HG03025 (cell line): ENCODE measurements around the gene TNS2.

ENCODE experiments used
- ATAC-seq: cut with Tn5 transposase; IDR thresholded peaks from one replicate; pipeline ENCODE4 v1.9.1; 2021; ENCODE audit warnings: mild to moderate bottlenecking, moderate library complexity; ENCODE audit not compliant: unreplicated experiment, low FRiP score

TNS2 gene

GRCh38 chr12:53039851-53040250 lies 10.0 kb upstream of the TNS2 start:
- no peak for ATAC-seq

DNA sequence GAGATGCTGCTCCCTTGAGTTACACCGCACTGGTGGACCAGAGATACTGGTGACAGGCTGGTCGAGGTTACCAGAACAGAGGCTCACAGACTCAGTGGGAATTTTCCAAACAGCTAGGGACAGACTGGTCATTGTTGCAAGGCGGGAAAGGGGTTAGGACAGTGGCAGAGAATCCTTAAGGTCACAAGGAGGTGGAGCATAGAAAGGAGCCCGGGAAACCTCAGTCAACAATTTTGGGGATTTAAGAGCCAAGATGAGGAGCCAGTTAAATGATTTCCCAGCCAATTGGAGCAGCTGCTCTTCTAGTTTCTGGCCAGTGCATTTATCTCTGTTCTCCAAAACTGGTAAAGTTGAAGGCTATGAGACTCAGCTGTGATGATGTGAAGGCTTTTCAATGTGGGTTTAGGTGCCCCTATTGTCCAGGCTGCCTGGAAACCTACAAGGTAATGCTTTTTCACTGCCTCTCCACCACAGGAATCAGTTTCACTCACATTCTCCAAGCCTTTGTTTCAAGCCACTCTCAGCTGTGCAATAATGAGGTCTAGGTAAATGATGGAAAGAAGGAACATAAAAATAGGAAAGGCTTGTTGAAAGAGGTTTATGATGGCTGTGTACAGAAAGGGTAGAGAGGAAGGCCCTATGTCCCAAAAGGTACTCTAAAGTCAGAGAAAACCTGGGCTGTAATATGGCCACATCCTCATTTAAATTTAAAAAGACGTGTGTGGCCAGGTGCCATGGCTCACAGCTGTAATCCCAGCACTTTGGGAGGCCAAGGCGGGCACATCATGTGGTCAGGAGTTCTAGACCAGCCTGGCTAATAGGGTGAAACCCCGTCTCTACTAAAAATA lies 7.0 kb upstream of the TNS2 start:
- ATAC-seq = no peak

DNA sequence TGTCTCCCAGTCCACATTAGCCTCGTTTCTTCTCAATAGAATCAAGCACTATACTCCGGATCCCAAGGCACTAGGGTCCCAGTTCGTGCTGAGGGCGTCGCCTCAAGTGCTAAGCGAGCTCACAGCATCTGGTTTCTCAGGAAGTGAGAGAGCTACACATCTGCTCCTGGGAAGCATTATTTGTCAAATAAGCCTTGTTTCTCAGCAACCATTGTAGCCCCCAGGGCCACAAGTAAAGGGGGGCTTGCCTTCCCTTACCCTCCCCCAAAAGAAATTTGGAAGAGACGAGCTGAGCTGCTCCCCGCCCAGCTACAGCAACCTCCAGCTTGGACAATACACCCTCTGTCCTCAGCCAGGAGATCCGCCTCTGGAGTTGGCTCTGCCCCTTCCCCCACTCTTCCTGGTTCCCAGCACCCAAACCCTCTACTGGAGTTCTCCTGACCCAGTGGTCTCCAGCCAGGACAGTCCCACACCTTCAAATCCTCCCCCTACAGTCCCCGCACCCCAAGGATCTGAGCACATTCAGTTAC lies 5.7 kb upstream of the TNS2 start:
- no peak for ATAC-seq

DNA sequence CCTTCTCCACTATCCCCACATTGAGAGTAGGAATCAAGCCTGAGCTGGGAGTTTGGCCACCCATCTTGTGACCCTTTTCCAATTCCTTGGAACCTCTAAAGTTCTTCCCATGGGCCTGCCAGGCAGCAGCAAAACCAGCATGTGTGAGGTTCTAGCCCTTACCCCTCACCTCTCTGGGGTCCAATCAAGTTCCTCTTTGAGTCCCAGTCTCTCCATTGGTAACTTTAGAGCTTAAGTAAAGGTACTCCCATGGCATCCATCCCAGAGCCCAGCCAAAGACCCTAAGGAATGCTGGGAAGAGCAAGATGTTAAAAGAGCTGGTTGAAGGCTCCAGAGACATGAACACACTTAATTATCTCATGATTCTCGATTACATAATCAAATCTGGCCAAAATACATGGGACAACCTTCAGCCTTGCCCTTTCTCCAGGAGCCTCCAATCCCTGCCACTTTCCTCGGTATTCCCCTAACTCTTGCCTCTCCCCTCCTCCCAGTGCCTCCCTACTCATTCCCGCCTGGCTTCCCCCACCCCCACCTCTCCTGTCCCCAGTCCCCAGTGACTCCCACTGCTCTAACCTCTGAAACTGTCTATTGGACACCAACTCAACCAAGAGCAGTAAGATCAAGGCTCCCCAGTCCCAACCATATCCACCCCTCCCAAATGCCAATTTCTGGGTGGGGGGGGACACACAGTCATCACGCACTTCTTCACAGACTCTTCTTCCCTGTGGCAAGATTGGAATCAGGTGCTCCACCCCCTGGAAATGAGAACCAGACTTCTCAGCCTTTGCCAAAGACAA lies 4.8 kb upstream of the TNS2 start:
- ATAC-seq = no peak

- no peak for ATAC-seq
Observed at GRCh38 chr12:53045696-53046045, 4.2 kb upstream of the TNS2 start.

DNA sequence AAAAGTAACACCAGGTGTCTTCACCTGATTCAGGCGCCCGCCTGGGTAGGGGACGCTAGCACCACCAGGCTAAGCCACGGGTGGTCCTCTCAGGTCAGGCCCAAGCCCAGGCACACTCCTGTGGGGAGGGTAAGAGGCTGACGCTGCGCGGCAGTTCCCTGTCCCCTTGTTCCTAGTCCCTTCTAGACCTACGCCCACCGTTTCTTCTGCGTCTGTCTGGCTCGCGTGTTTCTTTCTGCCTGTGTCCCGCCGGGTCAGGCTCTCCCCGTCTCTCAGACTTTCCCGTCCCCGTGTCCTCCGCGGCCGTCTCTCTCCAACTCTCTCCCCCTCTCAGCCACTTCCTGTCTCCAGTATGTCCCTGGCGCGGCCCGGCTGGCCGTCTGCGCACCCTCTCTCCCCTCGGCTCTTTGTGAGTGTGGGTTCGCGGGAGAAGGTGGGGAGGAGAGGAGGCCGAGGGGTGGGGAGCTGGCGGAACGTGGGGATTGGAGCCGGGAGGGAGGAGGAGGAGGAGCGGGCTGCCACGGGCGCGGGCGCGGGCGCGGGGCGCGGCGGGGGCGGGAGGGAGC lies 3.1 kb upstream of the TNS2 start:
- peak; percentile 26 for ATAC-seq

GRCh38 chr12:53047221-53048032 lies 2.4 kb upstream of the TNS2 start:
- peak; percentile 61 for ATAC-seq

DNA sequence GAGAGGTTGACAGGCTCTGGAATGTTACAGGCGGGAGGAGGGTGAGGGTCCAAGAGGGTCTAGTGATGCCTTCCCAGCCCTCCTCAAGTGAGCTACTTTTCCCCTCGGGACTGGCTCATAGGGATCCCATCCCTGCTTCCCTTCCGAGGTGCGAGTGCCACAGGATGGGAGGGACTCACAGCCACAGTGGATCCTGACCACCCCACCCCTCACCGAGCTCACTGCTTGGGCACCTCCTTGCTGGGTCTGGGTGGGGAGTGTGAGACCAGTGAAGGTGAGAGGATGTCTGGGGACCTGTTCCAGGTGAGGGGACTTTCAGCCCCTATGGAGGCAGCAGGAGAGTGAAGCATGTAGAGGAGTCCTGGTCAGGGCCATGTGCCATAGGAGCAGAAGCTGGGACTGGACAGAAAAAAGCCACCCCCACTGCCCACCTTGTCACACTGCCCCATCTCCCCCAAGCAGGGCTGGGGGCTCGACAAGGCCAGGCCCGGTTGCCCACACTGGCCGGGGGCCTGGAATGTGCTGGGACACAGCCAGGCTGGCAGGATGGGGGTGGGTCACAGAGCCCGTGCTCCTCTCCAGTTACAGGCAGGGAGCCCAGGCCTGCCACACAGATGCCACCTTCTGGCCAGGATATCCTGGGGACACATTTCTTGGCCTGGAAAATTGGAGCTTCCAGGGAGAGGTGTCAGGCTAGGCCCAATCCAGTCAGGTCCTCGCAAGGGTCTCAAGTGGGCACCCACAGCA lies 1.7 kb upstream of the TNS2 start:
- no peak for ATAC-seq

DNA sequence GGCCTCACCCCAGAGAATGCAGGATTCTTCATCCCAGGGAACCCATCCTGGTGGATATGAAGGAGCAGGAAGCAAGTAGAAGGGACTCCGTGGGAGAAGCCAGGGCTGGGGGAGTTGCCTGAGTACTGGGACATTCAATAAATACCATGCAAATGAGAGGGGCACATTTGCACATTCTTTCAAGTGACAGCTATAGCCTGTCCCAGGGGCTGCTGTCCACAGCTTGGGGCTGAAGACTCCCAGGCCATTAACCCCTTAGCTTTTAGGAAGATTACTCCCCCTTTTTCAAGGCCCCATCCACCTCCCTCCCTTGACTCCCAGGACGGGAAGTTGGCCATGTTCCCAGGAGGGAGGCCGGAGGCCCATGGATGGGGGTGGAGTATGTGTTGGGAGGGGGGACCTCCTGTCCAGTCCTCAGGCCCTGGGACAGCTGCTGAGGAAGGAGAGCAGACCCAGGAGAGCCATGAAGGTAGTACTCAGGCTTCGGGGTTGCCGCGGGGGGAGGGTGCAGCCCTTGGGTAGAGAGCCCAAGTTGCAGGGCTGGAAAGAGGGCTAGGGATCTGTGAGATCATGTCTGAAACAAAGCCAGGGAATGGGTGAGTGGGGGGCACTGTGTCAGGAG lies 974 bp upstream of the TNS2 start:
- ATAC-seq = no peak

GRCh38 chr12:53050426-53051057 lies 677 bp downstream of the TNS2 start:
- no peak for ATAC-seq

DNA sequence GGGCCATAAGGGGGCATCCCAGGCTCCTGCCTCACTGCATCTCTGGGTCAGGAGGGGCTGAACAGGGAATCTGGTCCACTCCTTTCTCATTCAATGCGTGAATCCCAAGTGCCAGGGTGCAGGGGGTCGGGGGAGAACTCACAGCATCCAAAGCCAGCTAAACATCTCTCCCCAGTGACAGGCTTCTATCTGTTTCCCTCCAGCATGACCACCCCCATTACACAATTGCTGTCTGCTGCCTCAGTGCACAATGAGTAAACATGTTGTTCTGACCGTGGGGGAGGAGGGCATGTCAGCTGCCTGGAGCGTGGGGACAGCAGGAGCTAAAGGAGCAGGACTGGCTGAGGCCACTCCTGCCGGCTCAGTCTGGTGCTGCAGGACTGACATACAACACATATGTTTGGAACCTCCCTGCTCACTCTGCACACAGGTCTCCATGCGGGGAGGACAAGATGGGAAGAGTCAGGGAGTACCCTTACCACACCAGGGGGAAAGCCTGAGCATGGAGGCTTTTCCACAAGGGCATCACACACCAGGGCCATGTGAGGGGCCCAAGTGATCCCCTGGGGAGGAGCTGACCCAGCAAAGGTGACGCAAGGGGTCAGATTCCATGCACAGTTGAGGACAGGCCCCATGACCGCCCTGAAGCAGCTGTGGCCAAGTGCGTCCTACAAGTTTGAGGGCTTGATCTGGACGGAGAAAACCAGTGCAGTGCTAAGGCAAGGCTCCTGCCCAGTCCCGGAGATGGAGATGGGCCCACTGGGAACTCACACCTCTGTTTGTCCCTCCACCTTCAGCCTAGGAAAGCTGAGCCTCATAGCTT lies 1.4 kb downstream of the TNS2 start:
- ATAC-seq = no peak

GRCh38 chr12:53051881-53052412 lies 2.1 kb downstream of the TNS2 start:
- ATAC-seq = no peak

DNA sequence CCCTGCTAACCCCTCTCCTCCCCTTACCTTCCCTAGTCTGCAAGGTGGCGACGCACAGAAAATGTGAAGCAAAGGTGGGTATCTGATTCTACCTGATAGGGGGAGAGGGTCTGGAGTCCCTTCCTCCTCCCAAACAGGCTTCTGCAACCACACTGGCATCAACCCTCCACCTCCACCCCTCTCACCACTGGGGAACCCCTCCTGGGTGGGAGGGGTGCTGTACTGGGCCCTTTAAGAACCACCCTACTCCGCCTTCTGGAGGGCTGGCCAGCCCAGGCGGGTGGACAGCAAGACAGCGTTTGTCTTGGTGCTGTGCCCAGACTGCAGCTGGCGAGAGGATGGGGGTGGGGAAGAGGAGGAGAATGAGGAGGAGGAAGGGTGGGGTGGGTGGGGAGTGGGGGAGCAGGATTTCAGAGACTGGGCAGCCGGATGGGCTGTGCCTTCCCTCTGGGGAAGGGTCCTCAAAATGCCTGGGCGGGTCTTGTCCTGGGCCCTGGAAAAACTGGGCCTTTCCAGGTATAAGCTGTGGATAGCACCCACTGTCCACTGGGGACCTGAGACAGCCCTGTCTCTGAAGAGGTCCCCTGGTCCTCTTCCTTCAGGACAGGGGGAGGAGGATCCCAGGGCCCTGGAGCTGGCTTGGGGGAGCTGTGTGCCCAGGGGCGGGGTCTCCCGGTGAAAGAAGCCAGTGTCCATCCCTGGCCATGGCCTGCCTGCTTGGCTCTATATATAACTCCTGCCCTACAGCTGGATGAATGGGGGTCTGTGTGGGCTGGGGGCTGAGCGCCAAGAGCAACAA lies 2.8 kb downstream of the TNS2 start:
- ATAC-seq = no peak

DNA sequence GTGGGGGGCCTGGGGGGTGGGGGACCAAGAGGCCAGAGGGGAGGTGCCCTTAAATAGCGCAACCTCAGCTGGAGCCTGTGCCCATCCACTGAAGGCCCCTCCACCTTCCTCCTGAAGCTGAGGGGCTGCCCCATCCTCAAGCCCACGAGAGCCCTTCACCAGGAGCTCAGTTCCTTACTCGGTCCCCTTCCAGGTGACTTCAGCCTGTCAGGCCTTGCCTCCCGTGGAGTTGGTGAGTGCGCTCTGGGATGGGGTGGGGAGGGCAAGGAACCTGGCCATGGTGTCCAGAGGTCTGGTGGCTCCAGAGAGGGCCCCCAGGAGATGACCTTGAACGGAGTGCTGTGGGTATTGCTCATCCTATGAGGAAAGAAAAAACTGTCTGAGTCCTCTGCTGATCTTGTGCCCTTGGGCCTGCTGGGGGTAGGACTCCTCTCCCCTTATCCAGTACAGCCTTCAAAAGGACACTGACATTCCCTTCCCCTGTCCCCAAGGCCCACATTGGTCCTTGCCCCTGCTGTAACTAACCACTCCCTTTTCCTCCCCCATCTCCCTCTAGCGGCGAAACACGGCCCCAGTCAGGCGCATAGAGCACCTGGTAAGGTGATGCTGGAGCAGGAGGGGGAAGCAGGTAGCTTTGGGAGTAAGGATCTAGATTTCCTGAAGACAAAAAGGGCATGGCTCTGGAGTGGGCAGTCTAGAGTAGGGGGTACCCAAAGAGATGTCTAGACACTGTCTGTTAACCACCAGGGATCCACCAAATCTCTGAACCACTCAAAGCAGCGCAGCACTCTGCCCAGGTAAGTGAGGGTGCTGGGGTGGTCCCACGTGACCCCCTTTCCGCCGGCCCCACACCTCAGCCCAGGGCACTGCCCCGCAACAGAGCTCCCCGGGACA lies 3.6 kb downstream of the TNS2 start:
- ATAC-seq = no peak

GRCh38 chr12:53054112-53054878 lies 4.4 kb downstream of the TNS2 start:
- ATAC-seq = peak; percentile 71
